HCT116 (cell line): Measurements from ENCODE around the gene OR52K2. TPM values are rescaled to one million over a fixed set of nuclear protein-coding genes. Genes with fewer than 3 reads are reported as not detected.

ENCODE experiments used
- ATAC-seq: fragments of 200-7000 bp; cut with Tn5 transposase; 2 replicates; pipeline ENCODE4 v1.9.1; 2020; ENCODE audit warnings: mild to moderate bottlenecking, moderate library complexity
- BruUV-seq: library from RNA; stranded (reverse); fragments of 400-500 nt; replicated peaks from 2 replicates; lab custom pipeline; 2021; lab: Mats Ljungman, UMichigan
- CTCF ChIA-PET: fragments of 300-600 bp; sonication (Branson Sonifier 250); formaldehyde crosslinking; loops from one replicate; lab custom pipeline; 2021; ENCODE audit warnings: antibody characterized with exemption; lab: Charles Lee
- POLR2A ChIA-PET: fragments of 300-600, 350-600 bp; sonication (Branson Sonifier 250); formaldehyde crosslinking; loops from one replicate; lab custom pipeline; 2021; ENCODE audit warnings: antibody characterized with exemption; lab: Charles Lee
- RAD21 ChIA-PET, 2 experiments: fragments of 300-600 bp; sonication (Branson Sonifier 250); formaldehyde crosslinking; loops; one replicate each; lab custom pipeline; 2023; ENCODE audit warnings: low total read pairs in 2 of 2; ENCODE audit not compliant: uncharacterized antibody in 2 of 2, unreplicated experiment in 2 of 2, low non-redundant PET in 1 of 2; lab: Charles Lee
- DNase-seq: peaks from one replicate; pipeline ENCODE4 v3.0.0-alpha.2; 2010; ENCODE audit warnings: low read depth, low spot score
- H2AFZ ChIP-seq: fragments of 200-600 bp; shearing (Covaris generic), sonication (generic); 2 replicates; pipeline ENCODE4 v1.6.1; 2017; ENCODE audit warnings: low read depth, mixed run types, mixed read lengths, antibody characterized with exemption, low read length; ENCODE audit not compliant: poor library complexity, severe bottlenecking
- H3K27ac ChIP-seq: 2 replicates; pipeline ENCODE4 v1.5.1; 2012; ENCODE audit warnings: low read depth, low read length
- H3K27me3 ChIP-seq: fragments of 200-600 bp; sonication (generic); 2 replicates; pipeline ENCODE4 v1.6.1; 2016; ENCODE audit warnings: mixed run types, low read length, mixed read lengths; ENCODE audit not compliant: insufficient read depth
- H3K36me3 ChIP-seq, 2 experiments: fragments of 200-500 bp in 1 of 2; fragments of 200-600 bp in 1 of 2; sonication (Bioruptor generic) in 1 of 2; sonication (generic) in 1 of 2; 2 replicates each; pipeline versions ENCODE4 v1.5.1 to v1.6.1; 2014 to 2016; ENCODE audit warnings: low read length in 2 of 2, inconsistent platforms in 1 of 2, mixed read lengths in 1 of 2, mixed run types in 1 of 2; ENCODE audit not compliant: insufficient read depth in 2 of 2, control insufficient read depth in 1 of 2
- H3K4me1 ChIP-seq, 2 experiments: fragments of 200-600 bp in 1 of 2; sonication (generic) in 1 of 2; 2 replicates each; pipeline versions ENCODE4 v1.5.1 to v1.6.1; 2012 to 2017; ENCODE audit warnings: low read length in 2 of 2, inconsistent platforms in 1 of 2, mild to moderate bottlenecking in 1 of 2, mixed read lengths in 1 of 2, mixed run types in 1 of 2, moderate library complexity in 1 of 2; ENCODE audit not compliant: insufficient read depth in 2 of 2, control insufficient read depth in 1 of 2
- H3K4me2 ChIP-seq: fragments of 200-600 bp; sonication (generic); 2 replicates; pipeline ENCODE4 v1.6.1; 2017; ENCODE audit warnings: mixed run types, low read length, mixed read lengths
- H3K4me3 ChIP-seq, 2 experiments: fragments of 200-600 bp in 1 of 2; sonication (generic) in 1 of 2; replicated peaks in 1 of 2; 2 replicates each; pipeline ENCODE4 v1.5.1; 2011 to 2016; ENCODE audit warnings: low read length in 2 of 2, control low read depth in 1 of 2, low read depth in 1 of 2, mild to moderate bottlenecking in 1 of 2, mixed read lengths in 1 of 2, mixed run types in 1 of 2
- H3K79me2 ChIP-seq: fragments of 200-600 bp; sonication (generic); 2 replicates; pipeline ENCODE4 v1.6.1; 2017; ENCODE audit warnings: mild to moderate bottlenecking, mixed run types, low read length, moderate library complexity, mixed read lengths; ENCODE audit not compliant: insufficient read depth
- H3K9ac ChIP-seq: fragments of 200-600 bp; sonication (generic); 2 replicates; pipeline ENCODE4 v1.6.1; 2016; ENCODE audit warnings: low read length, mixed read lengths
- H3K9me2 ChIP-seq: fragments of 200-600 bp; sonication (generic), shearing (Covaris generic); 2 replicates; pipeline ENCODE4 v1.6.1; 2017; ENCODE audit warnings: mixed run types, mild to moderate bottlenecking, moderate library complexity; ENCODE audit not compliant: insufficient read depth
- H3K9me3 ChIP-seq, 2 experiments: fragments of 200-500 bp in 1 of 2; fragments of 200-600 bp in 1 of 2; sonication (Bioruptor generic) in 1 of 2; sonication (generic) in 1 of 2; 2 replicates each; pipeline ENCODE4 v1.6.1; 2014 to 2017; ENCODE audit warnings: low read length in 2 of 2, mixed read lengths in 2 of 2, inconsistent platforms in 1 of 2, low read depth in 1 of 2, mild to moderate bottlenecking in 1 of 2, mixed run types in 1 of 2, moderate library complexity in 1 of 2; ENCODE audit not compliant: control insufficient read depth in 1 of 2, insufficient read depth in 1 of 2
- H4K20me1 ChIP-seq: fragments of 200-600 bp; sonication (generic), shearing (Covaris generic); 2 replicates; pipeline ENCODE4 v1.6.1; 2017; ENCODE audit warnings: mixed run types, mild to moderate bottlenecking, moderate library complexity; ENCODE audit not compliant: insufficient read depth
- CEBPB ChIP-seq: IDR thresholded peaks from 2 replicates; pipeline ENCODE4 v1.6.1; 2012; ENCODE audit warnings: low read depth
- POLR2AphosphoS5 ChIP-seq: IDR thresholded peaks from 2 replicates; pipeline ENCODE4 v1.6.1; 2011; ENCODE audit warnings: mild to moderate bottlenecking, low read depth, low read length, moderate library complexity
- RAD21 ChIP-seq: IDR thresholded peaks from 2 replicates; pipeline ENCODE4 v1.6.1; 2012; ENCODE audit warnings: low read depth, mild to moderate bottlenecking
- ZNF274 ChIP-seq: fragments of 200-500 bp; sonication (Bioruptor generic); IDR thresholded peaks from 2 replicates; pipeline ENCODE4 v1.6.1; 2014; ENCODE audit warnings: mild to moderate bottlenecking, low read depth, low read length, inconsistent platforms
- intact Hi-C: fragments of 100-400 bp; cut with micrococcal nuclease; formaldehyde crosslinking; loops from 2 replicates; pipeline ENCODE4 v1.10.0; 2022
- total RNA-seq: library from RNA; stranded (reverse); gene quantifications from one replicate; pipeline ENCODE4 v1.2.1, GENCODE V29; 2021; ENCODE audit not compliant: unreplicated experiment
- TF ChIP-seq, protein P1 (sequence below): IDR thresholded peaks from 2 replicates; pipeline ENCODE4 v1.6.1; 2012

OR52K2 gene
- total RNA-seq, 1 experiment from 2014 or later = not detected

DNA sequence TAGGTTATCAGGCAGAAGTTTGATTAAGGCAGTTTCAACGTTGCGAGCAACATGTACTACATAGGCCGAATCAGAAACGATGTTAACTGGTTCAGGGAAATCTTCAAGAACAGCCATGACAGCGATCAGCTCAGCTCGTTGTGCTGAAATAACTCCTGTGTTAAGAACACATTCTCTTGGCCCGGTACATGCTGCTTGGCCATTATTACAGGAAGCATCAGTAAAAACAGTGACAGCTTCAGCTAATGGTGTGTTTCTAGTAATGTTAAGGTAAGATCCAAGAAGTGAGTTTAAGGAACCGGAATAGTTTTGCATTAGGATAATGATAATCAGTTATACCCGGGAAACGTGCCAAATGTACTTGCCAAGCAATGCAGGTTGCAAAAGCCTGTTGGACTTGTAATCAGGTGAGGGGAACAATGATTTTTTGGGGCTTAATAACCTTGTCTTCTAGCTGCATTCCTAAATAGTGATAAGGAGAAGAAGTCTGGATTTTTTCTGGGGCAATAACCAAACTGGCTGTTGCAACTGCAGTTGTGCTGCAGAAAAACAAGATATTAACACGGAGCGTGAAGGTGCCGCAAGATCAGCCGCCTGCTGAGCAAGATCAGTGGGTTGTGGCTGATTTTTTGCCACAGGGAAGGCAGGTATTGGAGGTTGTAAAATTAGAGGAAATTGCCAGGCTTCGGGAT lies 47.6 kb downstream of the OR52K2 start:
- Histone ChIP-seq H3K9ac (no peak overlapping the region), H3K9me3 (no peaks in the 10 kb centered on the region), H2AFZ (no peak overlapping the region), H3K9me2 (no peaks in the 10 kb centered on the region), H3K4me3 (no peak overlapping the region), H3K4me2 (no peak overlapping the region), H3K79me2 (no peaks in the 10 kb centered on the region), H3K4me1 (no peaks in the 10 kb centered on the region), H4K20me1 (no peaks in the 10 kb centered on the region), H3K36me3 (no peaks in the 10 kb centered on the region), H3K27me3 (peaks cover 63% of the 10 kb centered on the region), H3K27ac (no peak overlapping the region)
- TF ChIP-seq CEBPB = no peak
- TF ChIP-seq POLR2AphosphoS5 = no peak
- TF ChIP-seq RAD21 = no peak
- TF ChIP-seq, protein P1, sequence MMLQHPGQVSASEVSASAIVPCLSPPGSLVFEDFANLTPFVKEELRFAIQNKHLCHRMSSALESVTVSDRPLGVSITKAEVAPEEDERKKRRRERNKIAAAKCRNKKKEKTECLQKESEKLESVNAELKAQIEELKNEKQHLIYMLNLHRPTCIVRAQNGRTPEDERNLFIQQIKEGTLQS = no peak
- TF ChIP-seq ZNF274 = no peak
- DNase-seq (no peak), ATAC-seq (no peak)
- ChIA-PET CTCF (interaction anchor here (0.6 to 5.6 kb wide), 2 partner anchors 309 to 320 kb away, joined by 3 to 62 read pairs; no protein-coding TSS in a partner anchor), POLR2A (no interaction called here), RAD21 (no interaction called here)
- BruUV-seq = no TSS peak
- intact Hi-C loops = no loop called here

Other genes starting within 250 kb of the OR52K2 start
- gene OR52B4, start 80.9 kb upstream of the OR52K2 start, total RNA-seq = not detected
- gene TRIM21, start 55.6 kb upstream of the OR52K2 start, total RNA-seq = 7.6 TPM
- gene OR52K1, start 33.4 kb downstream of the OR52K2 start, total RNA-seq = not detected
- gene OR52M1, start 95.9 kb downstream of the OR52K2 start, total RNA-seq = not detected
- not detected for gene OR52I2, start 132.4 kb downstream of the OR52K2 start, total RNA-seq
- gene OR52I1, start 144.7 kb downstream of the OR52K2 start, total RNA-seq = not detected
- 8.3 TPM for gene TRIM68, start 158.9 kb downstream of the OR52K2 start, total RNA-seq
- gene OR51D1, start 188.2 kb downstream of the OR52K2 start, total RNA-seq = not detected
- gene OR51E1, start 194.7 kb downstream of the OR52K2 start, total RNA-seq = not detected
- not detected for gene OR51E2, start 248.6 kb downstream of the OR52K2 start, total RNA-seq